Measurements from ENCODE around the gene SLC5A6. TPM values are rescaled to one million over a fixed set of nuclear protein-coding genes. Genes with fewer than 3 reads are reported as not detected.

Gene SLC5A6
- total and polyA plus RNA-seq, 2 of the 4 experiments (the other 2 are of a cell fraction) = 28.8 to 34.2 TPM

- peak; percentile 91 for TF ChIP-seq USF2 (IDR thresholded peaks at IDR 0.05; ENCODE audit: low read depth, low read length)
- no peak for TF ChIP-seq MAFK (IDR thresholded peaks at IDR 0.05; ENCODE audit: low read depth, low read length)
Measured at GRCh38 chr2:27217173-27218121, 5.4 kb upstream of the SLC5A6 start, which contains the start of gene CAD (continued).

Measured in IMR-90 (cell line).